H1 (cell line): ENCODE data around the gene PRDX3. TPM values are rescaled to one million over a fixed set of nuclear protein-coding genes. Genes with fewer than 3 reads are reported as not detected.

Experiments
- BACH1 ChIP-seq: IDR thresholded peaks from 2 replicates; pipeline ENCODE4 v1.6.1; 2012; ENCODE audit warnings: low read length, improper control_type of control experiment
- CHD7 ChIP-seq: fragments of 300-600 bp; sonication (generic); IDR thresholded peaks from 2 replicates; pipeline ENCODE4 v1.7.1; 2012; ENCODE audit warnings: low read length, moderate library complexity, mild to moderate bottlenecking, inconsistent platforms; ENCODE audit not compliant: insufficient replicate concordance
- CREB1 ChIP-seq: IDR thresholded peaks from 2 replicates; pipeline ENCODE4 v1.6.1; 2012; ENCODE audit warnings: inconsistent platforms
- EP300 ChIP-seq, 2 experiments: IDR thresholded peaks; 1 replicate in 1 of 2; 2 replicates in 1 of 2; pipeline ENCODE4 v1.6.1; 2011 to 2012; ENCODE audit warnings: low read depth in 2 of 2, low read length in 2 of 2, mild to moderate bottlenecking in 2 of 2, borderline replicate concordance in 1 of 2, inconsistent platforms in 1 of 2, moderate library complexity in 1 of 2
- EZH2 ChIP-seq: fragments of 200-600 bp; sonication (generic); IDR thresholded peaks from 2 replicates; pipeline ENCODE4 v1.7.1; 2012; ENCODE audit warnings: low read depth, mild to moderate bottlenecking, moderate library complexity, low read length, inconsistent platforms; ENCODE audit not compliant: severe bottlenecking
- GABPA ChIP-seq: IDR thresholded peaks from 2 replicates; pipeline ENCODE4 v1.6.1; 2011; ENCODE audit warnings: mild to moderate bottlenecking, low read length, moderate library complexity, borderline replicate concordance; ENCODE audit not compliant: insufficient read depth
- SP4 ChIP-seq: IDR thresholded peaks from 2 replicates; pipeline ENCODE4 v1.6.1; 2012; ENCODE audit warnings: low read length, inconsistent platforms
- TCF12 ChIP-seq: IDR thresholded peaks from 2 replicates; pipeline ENCODE4 v1.6.1; 2011; ENCODE audit warnings: low read depth, mild to moderate bottlenecking, low read length
- USF2 ChIP-seq: IDR thresholded peaks from 2 replicates; pipeline ENCODE4 v1.6.1; 2011; ENCODE audit warnings: low read length, improper control_type of control experiment
- polyA plus RNA-seq, 7 experiments: library from polyadenylated mRNA; depleted of rRNA in 3 of 7; stranded (reverse) in 5 of 7; unstranded in 2 of 7; fragments of >200 nt in 5 of 7; fragments of 200-250 nt in 2 of 7; gene quantifications; 1 replicate in 5 of 7; 2 replicates in 1 of 7; 4 replicates in 1 of 7; pipeline versions ENCODE4 v1.2.1 to v1.2.3, GENCODE V29; 2011 to 2013; ENCODE audit warnings: missing spikeins in 2 of 7, mixed read lengths in 2 of 7
- total RNA-seq: library from RNA; stranded (reverse); fragmentation: NEBNext Ultra II Directional; extraction: Animal tissue kit (Norgen Biotek cat#: 25700); gene quantifications from 2 replicates; pipeline ENCODE4 v1.2.1, GENCODE V29; 2021

PRDX3 gene
- total and polyA plus RNA-seq, 2 of the 8 experiments (the other 6 are each of a cell fraction or from before 2014, with no cell fraction given): 201 to 208 TPM

GRCh38 chr10:119221666-119222065 is 43.1 kb upstream of the PRDX3 start (continued):
- no peak for TF ChIP-seq CHD7
- TF ChIP-seq SP4: no peak
- TF ChIP-seq TCF12: no peak
- TF ChIP-seq CREB1: no peak
- no peak for TF ChIP-seq EP300 (IDR thresholded peaks at IDR 0.05; ENCODE audit: borderline replicate concordance in 1 of 2, low read depth in 2 of 2, low read length in 2 of 2)
- no peak for TF ChIP-seq EZH2
- no peak for TF ChIP-seq USF2
- no peak for TF ChIP-seq BACH1
- no peak for TF ChIP-seq GABPA
